GM21515 (cell line): Measurements from ENCODE around the gene STK32C.

ENCODE experiments used
- ATAC-seq: cut with Tn5 transposase; IDR thresholded peaks from one replicate; pipeline ENCODE4 v1.9.1; 2021; ENCODE audit not compliant: unreplicated experiment

Gene STK32C

DNA sequence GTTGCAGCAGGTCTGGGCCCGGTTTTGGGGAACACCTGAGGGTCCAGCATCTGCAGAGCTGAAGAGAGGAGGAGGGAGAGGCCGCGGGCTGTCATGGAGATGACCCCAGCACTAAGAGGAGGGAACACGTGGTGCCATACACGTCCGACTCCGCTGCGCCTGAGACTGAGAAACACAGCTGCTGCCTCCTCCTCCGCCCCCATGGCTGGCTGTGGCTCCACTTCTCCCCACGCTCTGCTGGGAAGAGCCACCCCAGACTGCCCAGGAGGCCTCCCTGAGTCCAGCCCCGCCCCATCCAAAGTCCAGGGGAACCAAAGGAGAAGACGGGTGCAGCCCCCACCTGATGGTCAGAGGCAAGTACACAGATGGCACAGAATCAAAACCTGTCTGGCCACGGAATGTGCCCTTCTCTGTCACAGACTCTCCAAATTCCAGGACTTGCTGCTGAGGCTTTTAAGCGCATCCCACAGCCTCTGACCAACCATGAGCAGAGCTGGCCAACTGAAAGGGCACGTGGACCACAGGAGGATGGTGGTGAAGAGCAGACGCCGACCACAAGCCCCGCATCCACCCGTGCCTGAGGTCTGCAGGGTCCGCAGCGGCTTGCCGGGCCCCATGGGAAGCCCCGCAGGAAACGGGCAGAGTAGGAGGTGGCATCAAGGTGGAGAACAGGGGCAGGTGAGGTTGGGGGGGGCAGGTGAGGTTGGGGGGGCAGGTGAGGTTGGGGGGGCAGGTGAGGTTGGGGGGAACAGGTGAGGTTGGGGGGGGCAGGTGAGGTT, 24.0 kb downstream of the STK32C start:
- no peak for ATAC-seq

DNA sequence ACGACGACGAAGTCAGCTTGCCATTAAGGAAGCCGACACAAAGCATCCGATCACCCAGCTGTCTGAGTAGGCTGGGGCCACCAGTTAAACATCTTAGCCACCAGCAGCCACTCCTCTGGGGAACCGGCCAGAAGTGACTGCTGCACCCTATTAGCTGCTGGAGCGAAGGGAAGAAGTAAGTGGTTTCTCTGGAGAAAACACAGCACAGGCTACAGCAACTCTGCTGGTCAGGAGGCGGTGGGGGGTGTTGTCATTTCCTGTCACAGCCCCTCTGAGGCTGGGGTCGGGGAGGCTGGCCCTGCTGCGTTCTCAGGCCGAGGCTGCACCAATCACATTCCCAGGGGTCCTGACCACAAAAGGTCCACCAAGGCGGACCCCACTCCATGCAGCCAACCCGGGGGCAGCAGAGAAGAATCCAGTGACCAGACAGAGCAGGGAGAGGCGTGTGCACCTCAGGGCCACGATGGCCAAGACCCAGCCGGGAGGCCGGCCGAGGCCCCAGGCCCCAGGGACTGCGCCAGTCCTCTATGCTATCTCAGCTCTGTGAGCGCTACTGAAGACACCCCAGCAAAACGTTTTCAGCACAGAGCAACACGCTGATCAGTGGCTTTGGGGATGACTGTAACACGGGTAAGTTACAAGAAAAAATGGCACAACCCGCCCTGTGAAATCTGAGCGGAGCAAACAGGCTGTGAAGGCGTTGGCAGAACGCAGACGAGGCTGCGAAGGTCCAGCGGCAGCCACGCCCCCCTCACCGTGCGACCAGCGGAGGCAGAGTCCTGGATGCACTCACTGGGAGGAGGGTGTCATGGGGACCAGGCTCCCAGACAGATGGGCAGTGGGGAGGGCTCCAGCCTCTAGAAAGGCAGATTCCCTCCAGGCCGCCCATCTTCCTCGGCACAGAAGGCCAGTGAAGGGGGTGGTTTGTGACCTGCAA, 24.8 kb downstream of the STK32C start:
- ATAC-seq, result no peak

DNA sequence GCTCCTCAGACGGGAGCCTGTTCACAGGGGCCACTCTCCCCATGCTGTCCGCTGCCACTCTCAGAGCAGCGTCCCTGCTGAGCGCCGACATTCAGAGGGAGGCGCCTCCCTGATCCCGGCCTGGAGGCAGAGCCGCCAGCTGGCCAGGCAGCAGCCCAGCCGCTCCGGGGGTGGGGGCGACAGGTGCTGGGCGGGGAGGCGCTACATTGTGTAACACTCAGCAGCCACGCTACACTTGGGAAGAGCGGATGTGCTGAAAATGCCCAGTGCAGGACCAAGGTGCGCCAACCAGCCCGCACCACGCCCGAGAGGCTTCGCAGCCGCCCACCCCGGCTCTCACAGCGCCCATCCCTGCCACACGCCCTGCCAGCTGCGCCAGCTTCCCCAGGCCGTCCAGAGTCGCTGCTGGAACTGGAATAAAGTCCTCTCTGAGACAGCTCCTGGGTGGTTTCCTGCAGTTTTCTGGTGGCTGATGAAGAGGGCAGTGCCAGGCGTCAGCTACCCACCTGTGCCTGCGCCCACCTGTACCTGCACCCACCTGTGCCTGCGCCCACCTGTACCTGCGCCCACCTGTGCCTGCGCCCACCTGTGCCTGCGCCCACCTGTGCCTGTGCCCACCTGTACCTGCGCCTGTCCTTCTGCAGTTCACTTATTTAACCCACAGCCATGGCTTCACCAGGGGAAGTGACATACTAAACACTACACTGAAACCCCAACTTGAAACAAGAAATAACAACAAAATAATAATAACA, 25.7 kb downstream of the STK32C start:
- no peak for ATAC-seq

DNA sequence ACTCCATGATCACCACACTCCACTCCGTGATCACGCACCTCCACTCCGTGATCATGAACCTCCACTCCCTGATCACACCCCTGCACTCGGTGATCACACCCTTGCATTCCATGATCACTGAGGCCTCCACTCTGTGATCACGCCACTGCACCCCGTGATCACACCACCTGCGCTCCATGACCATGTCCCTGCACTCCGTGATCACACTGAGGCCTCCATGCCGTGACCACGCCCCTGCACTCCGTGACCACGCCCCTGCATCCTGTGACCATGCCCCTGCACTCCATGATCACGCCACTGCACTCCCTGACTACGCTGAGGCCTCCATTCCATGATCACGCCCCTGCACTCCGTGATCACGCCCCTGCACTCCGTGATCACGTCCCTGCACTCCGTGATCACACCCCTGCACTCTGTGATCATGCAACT, 27.1 kb downstream of the STK32C start:
- ATAC-seq, result no peak

DNA sequence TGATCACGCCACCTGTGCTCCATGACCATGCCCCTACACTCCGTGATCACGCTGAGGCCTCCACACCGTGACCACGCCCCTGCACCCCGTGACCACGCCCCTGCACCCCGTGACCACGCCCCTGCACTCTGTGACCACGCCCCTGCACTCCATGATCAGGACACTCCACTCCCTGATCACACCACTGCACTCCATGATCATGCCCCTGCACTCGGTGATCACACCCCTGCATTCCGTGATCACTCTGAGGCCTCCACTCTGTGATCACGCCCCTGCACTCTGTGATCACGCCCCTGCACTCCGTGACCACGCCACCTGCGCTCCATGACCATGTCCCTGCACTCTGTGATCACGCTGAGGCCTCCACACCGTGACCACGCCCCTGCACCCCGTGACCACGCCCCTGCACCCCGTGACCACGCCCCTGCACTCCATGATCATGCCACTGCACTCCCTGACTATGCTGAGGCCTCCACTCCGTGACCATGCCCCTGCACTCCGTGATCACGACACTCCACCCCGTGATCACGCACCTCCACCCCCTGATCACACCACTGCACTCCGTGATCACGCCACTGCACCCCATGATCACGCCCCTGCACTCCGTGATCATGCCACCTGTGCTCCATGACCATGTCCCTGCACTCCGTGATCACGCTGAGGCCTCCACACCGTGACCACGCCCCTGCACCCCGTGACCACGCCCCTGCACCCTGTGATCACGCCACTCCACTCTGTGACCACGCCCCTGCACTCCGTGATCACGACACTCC, 27.7 kb downstream of the STK32C start:
- no peak for ATAC-seq

DNA sequence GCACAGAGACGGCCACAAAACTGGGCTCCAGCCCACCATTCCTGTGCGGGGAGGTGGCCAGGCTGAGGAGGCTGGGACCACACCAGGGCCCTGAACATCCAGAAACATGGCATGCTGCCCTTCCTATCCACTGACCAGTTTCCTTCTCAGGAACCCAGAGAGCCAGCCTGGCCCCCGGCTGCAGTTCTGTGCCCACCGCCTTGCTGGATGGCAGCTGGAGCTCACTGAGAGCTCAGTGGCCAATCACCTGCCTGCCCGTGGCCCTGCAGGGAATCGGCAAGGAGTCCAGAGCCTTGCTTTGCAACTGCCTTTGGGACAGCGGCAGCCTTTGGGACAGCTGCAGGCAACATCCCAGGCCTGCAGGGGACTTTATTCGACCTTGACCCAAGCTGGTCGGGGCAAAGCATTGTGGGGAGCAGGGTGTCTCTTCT, 30.4 kb downstream of the STK32C start:
- ATAC-seq, result no peak

DNA sequence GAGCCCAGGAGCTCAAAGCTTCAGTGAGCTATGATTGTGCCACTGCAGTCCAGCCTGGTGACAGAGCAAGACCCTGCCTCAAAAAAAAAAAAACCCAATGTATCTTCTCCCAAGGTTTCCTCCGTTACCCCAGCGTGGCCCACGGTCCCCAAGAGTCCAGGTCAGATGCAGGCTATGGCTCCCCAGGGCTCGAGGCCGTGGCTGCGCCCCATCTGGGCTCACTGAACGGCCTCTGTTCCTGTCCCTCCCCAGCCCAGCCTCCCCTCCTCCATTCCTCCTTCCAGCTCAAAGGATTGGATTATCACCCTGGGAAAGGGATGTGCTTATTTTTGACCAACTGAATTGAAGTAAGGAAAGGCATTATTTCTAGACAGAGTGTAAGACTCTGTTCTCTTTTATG, 31.0 kb downstream of the STK32C start:
- ATAC-seq, result no peak

DNA sequence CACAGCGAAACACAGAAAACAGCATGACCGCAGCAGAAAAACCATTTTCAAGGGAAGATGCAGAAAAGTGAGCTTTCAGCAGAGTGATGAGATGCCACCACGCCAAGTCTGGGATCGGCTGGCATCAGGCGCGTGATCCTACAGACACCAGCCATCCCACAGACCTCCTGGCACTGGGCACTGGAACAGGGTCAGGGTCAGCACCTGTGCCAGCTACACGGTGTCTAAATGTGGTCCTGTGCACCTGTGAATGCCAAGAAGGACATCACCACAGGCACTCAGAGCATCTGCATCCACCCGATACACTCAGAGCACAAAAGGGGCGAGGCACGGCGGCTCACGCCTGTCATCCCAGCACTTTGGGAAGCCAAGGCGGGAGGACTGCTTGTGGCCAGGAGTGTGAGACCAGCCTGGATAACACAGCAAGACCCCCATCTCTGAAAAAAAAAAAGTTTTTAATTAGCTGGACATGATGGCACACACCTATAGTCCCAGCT, 31.5 kb downstream of the STK32C start:
- no peak for ATAC-seq

DNA sequence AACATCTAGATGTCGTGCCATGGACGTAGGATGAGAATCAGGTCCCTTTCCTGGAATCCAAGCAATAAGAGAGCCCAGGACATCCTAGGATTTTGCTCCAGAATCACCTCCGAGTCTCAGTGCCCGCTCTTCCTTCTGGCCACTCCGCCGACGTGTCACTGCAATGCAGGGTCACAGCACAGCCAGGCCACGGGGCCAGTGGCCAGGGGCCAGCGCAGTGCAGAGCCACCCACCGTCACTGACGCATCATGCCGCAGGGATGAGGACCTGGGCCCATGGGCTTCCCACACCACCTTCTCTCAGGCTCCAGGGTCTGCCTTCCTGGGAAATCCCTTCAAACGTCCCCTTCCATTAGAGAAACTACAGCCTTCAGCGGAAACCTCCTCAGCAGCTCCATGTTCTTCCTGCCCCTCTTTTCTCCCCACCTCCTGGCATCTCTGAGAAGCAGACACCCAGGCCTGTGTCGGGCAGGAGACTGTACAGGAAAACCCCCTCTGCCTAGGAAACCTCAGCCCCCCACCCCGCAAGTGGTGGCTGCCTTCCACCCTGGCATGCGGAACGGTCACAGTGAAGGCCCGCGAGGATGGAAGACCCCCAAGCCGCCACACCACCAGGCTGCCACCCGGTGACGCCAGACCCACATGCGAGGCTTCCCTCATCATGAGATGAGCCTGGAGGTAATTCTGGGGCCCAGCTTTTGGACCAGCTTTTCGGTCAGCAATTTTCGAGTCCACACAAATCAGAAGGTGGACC, 32.1 kb downstream of the STK32C start:
- no peak for ATAC-seq

DNA sequence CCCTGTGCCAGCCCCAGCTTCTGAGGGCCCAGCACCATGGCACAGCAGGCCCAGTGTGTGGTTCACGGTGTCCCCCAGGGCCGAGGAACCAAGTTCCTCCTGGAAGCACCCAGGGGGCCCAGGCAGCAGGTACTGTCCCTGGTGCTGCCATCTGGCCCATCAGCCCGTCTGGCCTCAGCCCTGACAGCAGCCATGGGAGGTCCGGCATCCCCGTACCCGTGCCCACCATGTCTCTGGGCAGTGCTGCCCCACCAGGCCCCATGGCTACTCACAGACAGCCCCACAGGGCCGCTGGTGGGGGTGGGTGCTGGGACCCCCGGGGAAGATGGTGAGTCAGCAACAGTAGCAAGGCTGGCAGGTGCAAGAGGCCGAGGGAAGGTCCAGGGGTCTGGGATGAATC, 32.8 kb downstream of the STK32C start:
- ATAC-seq, result no peak

DNA sequence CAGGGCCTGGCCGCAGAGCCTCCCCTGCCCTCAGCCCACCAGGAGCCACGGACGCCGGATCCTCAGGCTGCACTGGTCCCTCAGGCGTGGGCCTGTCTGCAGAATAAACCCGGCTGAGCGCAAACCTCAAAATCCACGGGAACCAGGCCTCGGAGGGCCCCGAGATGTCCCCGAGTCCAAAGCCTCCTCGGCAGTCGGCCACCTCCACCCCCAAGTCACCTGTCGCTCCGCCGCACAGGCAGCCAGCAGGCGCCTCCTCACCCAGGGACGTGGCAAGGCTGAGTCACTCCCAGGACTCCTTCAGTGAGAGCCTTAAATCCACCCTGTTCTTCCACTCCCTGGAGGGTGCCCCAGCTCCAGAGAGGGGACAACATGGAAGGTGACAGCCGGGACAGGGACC, 33.2 kb downstream of the STK32C start:
- no peak for ATAC-seq

DNA sequence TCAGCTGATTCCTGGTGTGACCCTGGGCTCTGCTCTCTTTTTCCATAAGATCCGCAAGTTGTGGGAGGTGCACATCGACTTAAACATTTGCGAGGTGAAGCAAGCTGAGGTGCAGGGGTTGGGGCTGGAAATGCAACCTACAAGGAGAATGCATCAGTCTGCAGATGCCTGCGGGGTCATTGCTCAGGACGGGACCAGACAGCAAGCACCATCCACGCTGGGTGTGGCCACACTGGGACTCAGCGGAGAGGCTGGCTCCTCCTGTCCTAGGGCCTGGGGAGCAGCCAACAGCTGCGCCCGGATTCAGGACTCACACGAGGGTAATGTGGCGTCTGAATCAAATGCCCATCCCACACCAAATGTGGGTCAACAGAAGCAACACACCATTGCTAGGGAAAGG, 33.8 kb downstream of the STK32C start:
- ATAC-seq, result no peak

DNA sequence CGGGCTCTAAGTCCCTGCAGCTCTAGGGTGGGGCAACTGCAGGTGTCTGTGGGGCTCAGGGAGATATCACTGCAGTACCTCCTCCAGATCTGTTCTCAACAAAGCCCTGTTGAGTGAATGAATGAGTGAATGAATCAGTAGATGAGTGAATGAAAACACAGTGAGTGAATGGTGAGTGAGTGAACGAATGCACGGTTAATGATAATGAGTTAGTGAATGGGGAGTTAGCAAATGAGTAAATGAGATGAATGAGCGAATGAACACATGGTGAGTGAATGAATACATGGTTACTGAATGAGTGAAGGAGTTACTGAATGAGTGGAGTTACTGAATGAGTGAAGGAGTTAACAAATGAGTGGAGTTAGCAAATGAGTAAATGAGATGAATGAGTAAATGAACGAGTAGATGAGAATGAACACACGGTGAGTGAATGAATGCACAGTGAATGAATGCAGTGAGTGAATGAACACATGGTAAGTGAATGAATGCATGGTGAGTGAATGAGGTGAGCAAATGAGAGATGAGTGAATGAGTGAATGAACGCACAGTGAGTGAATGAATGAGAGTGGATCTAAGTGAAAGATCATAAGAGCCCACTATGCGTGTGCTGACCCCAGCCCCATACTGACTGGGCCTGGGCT, 34.3 kb downstream of the STK32C start:
- ATAC-seq, result no peak

DNA sequence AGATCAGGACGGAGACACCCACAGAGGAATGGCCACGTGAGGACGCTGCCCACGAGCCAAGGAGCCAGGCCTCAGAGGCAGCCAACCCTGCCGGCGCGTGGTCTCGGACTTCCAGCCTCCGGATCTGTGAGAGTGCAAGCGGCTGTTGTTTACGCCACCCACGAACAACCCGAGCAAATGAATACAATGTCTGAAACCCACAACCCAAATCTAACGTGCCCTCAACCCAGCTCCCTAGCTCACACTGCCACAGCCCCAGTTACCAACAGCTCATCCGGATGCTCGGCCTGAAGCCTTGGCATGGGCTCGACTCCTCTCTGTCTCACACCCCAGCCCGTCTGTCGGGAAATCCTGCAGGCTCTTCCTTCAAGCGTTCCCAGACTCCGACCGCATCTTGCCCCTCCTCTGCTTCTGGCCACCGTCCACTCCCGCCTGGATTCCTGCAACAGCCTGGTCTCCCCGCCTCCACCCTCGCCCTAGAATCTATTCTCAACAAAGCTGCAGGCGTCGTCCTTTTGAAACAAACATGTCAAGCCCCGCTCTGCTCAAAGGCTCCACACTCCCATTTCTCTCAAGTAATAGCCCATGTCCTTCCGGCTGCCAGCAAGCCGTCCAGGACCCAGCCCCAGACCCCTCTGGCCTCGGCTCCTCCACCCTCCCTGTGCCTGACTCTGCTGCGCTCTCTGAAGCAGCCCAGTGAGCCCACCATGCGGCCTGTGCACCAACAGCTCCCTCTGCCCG, 35.3 kb downstream of the STK32C start:
- no peak for ATAC-seq

DNA sequence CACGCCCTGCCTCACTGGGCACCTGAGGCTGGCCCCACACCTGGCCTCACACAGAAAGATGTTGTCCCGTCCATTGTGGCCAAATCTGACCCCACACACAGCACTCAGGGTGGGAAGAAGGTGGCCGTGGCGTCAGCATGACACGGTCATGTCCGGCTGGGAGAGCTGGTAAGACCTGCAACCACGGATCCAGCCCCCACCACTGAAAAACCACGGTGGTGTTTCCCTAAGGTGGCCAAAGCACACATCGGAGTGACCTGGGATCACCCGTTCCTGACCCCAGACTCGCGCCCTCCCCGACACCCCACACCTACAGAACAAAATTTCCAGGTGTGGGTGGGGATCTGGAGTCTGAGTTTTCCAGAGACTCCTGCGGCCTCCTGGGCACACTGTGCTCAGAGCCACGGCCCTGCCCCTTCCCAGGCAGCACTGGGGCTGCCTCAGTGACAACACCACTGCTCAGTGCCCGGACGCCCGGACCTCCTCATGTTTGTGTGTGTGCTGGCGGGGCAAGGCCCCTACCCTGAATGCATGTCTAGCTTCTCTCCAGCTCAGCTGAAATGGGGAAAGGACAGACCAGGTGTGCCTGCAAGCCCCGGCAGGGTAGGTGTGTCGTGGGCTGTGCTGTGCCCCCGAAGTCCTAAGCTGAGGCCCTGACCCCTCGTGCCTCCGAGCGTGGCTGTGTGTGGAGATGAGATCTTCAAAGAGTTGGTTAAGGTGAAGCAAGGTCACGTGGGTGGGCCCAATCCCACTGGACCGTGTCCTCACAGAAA, 36.1 kb downstream of the STK32C start:
- ATAC-seq, result no peak

DNA sequence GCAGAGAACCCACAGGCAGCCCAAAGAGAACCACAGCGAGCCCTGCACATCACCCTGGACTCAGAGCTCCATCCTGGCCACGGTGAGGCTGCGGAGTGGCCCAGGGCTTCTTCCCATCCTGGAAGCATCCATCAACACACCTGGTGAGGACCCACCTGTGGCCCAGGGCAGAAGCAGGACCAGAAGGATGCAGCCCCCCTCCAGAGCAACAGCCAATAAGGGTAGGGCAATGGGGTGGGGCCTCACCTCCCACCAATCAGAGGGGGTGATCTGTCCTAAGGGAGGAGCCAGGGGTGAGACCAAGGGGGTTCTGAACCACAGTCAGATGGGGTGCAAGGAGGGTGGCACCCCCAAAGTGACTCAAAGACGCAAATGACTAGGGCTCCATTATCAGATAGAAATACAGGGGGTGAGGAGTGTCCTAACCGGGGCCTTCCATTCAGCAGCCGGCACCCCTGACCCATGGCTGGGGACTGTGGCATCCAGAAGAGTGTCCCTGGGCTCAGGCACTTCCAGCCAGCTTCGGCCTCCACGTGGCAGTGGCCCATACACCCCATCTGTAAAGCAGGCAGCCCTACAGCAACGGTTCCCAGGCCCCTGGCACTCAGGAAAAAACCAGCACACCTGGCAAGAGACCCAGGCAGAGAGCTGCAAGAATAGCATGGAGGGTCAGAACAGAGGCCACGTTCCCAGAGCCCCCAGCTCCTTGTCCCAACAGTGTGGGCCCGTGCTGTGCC, 36.9 kb downstream of the STK32C start:
- no peak for ATAC-seq

DNA sequence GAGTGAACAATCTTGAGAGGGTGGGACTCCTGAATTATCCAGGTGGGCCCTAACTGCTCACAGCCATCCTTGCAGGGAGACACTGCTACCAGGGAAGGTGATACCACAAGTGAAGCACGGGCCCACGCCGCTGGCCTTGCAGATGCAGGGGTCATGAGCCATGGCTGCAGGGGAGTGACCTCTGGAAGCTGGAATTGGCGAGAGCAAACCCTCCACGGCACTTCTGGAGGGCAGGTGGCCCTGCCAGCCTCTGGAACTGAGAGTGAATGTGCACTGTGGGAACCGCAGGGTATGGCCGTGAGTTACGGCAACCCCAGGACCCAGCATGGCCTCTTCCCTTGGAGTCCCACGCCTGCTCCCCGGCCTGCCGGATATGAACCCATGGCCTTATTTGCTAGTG, 37.5 kb downstream of the STK32C start:
- ATAC-seq, result no peak
